ENCODE data around the gene P2RY6.
"Not testable (repeated sequence)": the region's sequence is repeated elsewhere in the genome, so short reads cannot be mapped to it uniquely, and the experiment has no call there.

P2RY6 gene, protein sequence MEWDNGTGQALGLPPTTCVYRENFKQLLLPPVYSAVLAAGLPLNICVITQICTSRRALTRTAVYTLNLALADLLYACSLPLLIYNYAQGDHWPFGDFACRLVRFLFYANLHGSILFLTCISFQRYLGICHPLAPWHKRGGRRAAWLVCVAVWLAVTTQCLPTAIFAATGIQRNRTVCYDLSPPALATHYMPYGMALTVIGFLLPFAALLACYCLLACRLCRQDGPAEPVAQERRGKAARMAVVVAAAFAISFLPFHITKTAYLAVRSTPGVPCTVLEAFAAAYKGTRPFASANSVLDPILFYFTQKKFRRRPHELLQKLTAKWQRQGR

GRCh38 chr11:73271936-73272679 is at the start of gene P2RY6:
Gene P2RY6, plus strand, starts transcription at chr11:73272338. Its CDS starts 24,181 bp downstream, at chr11:73296519.
- DNase-seq: no peak

- DNase-seq: no peak
These were observed 48.0 kb upstream of the P2RY6 start for GRCh38 chr11:73223998-73224730.

DNA sequence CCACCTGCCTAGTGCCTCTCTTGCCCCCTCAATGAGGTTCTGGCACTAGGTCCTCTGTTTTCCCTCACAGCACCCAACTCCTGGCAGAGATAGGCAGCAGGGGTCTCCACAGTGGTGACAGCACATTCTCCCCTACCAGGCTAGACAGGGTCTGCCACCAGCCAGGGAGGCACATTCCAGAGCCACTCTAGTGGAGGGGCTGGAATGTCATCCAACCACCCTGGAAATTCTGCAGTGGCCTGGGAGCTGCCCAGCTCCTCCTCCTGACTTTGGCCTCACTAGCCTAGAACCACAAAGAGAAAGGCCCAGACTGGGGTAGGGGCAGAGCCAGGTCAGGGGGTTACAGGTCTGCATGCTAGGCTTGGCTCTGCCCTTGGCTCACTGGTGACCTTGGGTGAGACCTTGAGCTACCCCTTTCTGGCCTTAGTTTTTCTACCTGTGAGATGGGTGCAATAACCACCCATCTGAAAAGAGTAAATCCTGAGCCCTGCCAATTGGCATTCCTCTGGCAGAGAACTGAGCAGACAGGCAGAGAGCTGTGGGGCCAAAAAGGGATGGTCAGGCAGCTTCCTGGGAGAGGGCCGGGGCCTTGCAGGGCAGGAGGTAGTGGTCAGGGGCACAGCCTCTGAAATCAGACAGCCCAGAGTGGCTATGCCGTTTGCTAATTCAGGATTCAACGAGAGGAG is 47.0 kb upstream of the P2RY6 start:
- no peak for DNase-seq

DNA sequence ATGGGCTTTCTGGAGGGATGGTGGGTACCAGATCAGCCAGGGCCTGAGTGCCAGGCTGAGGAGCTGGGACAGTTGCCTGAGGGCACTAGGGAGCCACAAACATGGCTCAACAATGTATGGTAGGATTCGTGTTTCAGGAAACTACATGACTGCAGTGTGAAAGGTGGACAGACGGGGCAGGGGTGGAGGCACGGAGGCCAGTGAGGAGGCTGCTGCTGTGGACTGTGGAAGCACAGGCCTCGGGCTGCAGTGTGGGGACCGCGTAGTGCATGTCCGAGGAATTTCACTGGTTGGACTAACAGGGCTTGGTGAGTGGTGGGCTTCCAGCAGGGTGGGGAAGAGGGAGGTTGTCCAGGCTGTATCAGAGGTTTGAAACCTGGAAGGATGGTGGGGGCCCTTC is 46.3 kb upstream of the P2RY6 start:
- no peak for DNase-seq

- no peak for DNase-seq
These were observed 45.7 kb upstream of the P2RY6 start for GRCh38 chr11:73226297-73227006.

GRCh38 chr11:73227571-73228211 is 44.4 kb upstream of the P2RY6 start:
- no peak for DNase-seq

DNA sequence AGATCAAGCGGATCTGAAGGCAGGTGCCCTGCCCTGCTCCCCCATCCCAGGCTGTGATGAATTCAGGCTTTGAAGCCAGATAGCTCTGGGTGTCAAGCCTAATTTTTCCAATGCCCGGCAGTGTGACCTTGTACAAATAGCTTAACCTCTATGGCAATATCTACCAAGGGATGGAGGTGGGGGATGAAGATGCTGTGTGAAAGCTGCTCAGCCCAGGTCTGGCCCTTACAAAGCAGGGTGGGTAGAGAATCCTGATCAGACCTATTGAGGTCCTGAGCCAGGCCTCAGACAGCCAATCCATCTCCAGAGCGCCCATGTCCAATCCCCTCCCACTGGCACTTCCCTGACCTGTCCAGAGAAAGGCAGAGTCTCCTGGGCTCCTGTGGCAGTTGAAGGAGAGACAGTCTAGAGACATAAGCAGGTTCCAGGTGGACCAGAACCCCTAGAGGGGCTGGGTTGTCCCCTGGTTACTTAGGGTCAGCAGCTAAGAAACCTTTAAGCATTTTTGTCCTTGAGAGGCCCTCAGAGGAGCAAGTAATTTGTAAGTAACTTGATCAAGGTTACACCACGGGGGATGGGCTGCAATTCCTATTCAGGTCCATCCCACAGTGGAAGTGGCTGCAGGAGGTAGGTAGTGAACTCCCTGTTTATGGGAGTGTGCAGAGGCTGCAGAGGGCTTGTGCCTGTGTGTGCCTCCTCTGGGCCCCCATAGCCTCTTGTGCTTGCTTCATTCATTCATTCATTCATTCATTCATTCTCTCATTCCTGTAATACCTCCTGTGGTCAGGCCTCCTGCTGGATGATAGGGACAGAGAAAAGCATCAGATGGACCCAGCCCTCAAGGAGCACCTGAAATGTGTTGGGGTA is 43.6 kb upstream of the P2RY6 start:
- DNase-seq: no peak

DNA sequence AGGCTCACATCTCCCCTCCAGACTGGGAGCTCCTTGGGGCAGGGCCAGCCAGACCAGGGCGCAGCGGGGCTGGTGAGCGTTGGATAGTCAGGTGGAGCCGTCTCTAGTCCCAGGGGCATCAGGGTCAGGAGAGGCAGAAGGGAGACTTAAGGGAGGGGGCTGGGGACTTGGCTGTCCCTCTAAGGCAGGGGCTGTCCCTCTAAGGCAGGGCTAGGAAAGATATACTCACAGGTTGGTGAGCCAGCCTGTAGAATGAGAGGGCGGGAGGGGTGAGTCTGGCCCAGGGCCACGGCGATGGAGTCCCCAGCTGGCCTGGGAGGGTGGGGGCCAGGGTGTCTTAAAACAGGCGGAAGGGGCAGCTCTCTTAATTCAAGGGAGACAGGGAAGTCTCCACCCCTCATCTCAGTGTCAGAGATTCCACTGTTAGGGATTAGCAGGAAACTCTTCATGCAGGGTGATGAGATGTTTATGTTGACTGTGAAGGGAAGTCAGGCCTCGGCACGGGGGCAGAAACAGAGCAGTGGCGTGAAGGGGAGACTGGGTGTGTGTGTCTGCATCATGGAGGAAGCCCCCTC is 42.7 kb upstream of the P2RY6 start:
- no peak for DNase-seq

- no peak for DNase-seq
These were observed 42.0 kb upstream of the P2RY6 start for GRCh38 chr11:73229896-73230875.

GRCh38 chr11:73230931-73231330 is 41.2 kb upstream of the P2RY6 start:
- DNase-seq: no peak

- not testable (repeated sequence) for DNase-seq
These were observed 39.7 kb upstream of the P2RY6 start for GRCh38 chr11:73232487-73232886.

DNA sequence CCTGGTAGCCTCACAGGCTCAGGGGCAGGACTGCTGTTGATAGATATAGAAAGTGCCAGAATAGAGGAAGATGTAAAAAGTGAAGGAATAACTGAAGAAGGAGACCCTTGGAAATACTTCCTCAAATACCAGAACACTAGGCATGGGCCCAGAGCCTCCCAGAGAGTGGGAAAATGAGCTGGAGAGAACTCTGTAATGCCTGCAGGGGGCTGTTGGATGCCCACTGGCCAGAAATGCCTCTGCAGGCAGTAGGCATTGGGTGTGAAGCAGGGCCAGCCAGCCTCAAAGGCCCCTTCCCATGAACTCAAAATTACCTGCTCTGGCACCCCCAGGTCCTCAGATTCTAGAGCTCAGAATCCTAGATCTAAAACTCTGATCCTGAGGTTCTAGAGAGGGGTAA is 38.9 kb upstream of the P2RY6 start:
- DNase-seq: no peak

DNA sequence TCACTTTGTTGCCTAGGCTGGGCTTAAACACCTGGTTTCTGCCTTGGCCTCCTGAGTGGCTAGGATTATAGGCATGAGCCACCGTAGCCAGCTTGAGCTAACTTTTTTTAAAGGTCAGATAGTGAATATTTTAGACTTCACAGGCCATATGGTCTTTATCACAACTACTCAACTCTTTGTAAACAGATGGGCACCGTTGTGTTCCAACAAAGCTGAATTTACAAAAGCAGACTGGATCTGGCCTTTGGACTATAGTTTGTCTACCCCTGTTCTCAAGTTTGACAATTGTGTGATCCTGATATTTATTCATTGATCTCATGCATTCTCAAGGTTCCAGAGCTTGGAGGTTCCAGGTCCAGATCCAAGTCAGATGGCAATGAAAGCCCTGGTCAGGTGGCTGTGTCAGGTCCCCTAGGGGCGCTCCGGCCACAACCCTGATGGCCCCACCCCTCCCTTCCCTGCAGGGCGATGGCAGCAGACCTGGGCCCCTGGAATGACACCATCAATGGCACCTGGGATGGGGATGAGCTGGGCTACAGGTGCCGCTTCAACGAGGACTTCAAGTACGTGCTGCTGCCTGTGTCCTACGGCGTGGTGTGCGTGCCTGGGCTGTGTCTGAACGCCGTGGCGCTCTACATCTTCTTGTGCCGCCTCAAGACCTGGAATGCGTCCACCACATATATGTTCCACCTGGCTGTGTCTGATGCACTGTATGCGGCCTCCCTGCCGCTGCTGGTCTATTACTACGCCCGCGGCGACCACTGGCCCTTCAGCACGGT is 38.3 kb upstream of the P2RY6 start:
- DNase-seq: no peak

DNA sequence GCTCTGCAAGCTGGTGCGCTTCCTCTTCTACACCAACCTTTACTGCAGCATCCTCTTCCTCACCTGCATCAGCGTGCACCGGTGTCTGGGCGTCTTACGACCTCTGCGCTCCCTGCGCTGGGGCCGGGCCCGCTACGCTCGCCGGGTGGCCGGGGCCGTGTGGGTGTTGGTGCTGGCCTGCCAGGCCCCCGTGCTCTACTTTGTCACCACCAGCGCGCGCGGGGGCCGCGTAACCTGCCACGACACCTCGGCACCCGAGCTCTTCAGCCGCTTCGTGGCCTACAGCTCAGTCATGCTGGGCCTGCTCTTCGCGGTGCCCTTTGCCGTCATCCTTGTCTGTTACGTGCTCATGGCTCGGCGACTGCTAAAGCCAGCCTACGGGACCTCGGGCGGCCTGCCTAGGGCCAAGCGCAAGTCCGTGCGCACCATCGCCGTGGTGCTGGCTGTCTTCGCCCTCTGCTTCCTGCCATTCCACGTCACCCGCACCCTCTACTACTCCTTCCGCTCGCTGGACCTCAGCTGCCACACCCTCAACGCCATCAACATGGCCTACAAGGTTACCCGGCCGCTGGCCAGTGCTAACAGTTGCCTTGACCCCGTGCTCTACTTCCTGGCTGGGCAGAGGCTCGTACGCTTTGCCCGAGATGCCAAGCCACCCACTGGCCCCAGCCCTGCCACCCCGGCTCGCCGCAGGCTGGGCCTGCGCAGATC is 37.5 kb upstream of the P2RY6 start:
- no peak for DNase-seq

- DNase-seq: no peak
These were observed 36.8 kb upstream of the P2RY6 start for GRCh38 chr11:73235236-73235786.

- DNase-seq: no peak
These were observed 35.9 kb upstream of the P2RY6 start for GRCh38 chr11:73236205-73236765.

- DNase-seq: no peak
These were observed 35.3 kb upstream of the P2RY6 start for GRCh38 chr11:73236854-73237253.
